ENCODE measurements around the gene CCSER1. TPM values are rescaled to one million over a fixed set of nuclear protein-coding genes. Genes with fewer than 3 reads are reported as not detected.

Gene CCSER1
- total and polyA plus RNA-seq, 9 donors, result 0.21 to 8.3 (median 3.2) TPM

DNA sequence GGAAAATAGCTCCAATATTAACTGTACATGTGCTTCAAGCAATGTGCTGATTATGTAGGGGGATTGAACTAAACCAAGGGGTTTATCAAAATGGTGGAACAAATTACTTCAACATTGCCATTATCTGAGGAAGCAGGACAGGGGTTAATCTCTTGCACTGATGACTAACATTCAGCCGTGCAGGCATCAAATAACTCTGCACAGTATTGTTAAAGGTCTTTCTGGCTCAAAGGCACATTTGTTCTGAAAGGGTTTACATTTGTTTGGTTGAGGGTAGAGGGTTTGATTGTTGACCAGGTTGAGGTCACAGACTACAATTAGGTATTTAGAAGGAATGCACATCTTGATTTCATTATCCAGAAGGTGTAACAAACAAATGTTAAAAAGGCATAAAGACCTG lies 32.2 kb upstream of the CCSER1 start:
- intact Hi-C loops (cut with DNase I), result no loop called here
- Histone ChIP-seq H3K27ac (no peak overlapping the region), H3K36me3 (no peaks in the 10 kb centered on the region), H3K4me1 (ENCODE audit: insufficient read depth) (no peaks in the 10 kb centered on the region), H3K4me3 (no peak overlapping the region), H3K27me3 (no peaks in the 10 kb centered on the region), H3K9me3 (no peaks in the 10 kb centered on the region)
- no peak for TF ChIP-seq EP300 (IDR thresholded peaks at IDR 0.05)
- no peak for TF ChIP-seq POLR2A (IDR thresholded peaks at IDR 0.05)
- TF ChIP-seq CTCF (IDR thresholded peaks at IDR 0.05), result no peak
- no peak for DNase-seq
- WGBS, 3 donors, result 9 to 10% (median 10%) methylated on average over 1 of the region's 1 CpG

DNA sequence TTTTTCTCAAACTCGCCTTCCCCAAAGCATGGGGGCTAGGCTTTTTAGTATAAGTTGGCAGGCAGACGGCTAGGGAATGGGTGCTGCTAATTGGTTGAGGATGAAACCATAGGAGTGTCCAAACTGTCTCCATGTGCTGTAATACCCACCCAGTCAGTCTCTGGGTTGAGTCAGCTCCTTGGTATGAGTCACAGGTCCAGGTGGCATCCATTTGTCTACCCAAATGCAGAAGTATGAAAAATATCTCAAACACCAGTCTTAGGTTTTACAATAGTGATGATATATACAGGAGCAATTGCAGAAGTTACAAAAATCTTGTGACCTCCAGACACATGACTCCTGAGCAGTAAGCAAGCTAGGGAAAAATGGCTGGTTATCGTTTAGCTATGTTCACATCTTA lies 27.4 kb upstream of the CCSER1 start:
- H3K27ac ChIP-seq, result no peak overlapping the region
- H3K4me1 ChIP-seq (ENCODE audit: insufficient read depth), result no peaks in the 10 kb centered on the region
- no peaks in the 10 kb centered on the region for H3K27me3 ChIP-seq
- no peak overlapping the region for H3K4me3 ChIP-seq
- DNase-seq, result no peak
- no peaks in the 10 kb centered on the region for H3K36me3 ChIP-seq
- intact Hi-C loops (cut with DNase I), result no loop called here
- WGBS, 3 donors, result 83 to 88% (median 84%) methylated on average over 3 of the region's 3 CpGs
- TF ChIP-seq POLR2A (IDR thresholded peaks at IDR 0.05), result no peak
- TF ChIP-seq EP300 (IDR thresholded peaks at IDR 0.05), result no peak
- TF ChIP-seq CTCF (IDR thresholded peaks at IDR 0.05), result no peak
- H3K9me3 ChIP-seq, result no peaks in the 10 kb centered on the region

DNA sequence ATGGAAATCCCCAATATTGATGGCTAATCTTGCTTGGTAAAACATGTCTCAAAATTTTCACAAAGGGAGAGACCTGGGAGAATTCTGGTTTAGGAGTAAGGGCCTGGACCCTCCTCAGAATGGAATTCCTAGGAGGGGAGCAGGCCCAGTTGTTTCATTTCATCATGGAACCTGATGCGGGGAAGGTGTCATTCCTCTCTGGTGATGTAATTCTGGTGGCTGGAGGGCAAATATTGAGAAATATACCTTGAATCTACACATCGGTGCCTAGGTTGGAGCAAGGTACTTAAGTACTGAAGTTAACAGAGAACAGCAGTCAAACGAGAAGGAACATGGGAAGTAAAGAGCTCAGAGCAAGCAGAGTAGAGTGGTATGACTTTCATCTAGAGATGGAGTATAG lies 23.2 kb upstream of the CCSER1 start:
- 82 to 90% (median 89%) methylated on average over 3 of the region's 3 CpGs for WGBS, 3 donors
- TF ChIP-seq CTCF (IDR thresholded peaks at IDR 0.05), result no peak
- TF ChIP-seq POLR2A (IDR thresholded peaks at IDR 0.05), result no peak
- no peak for TF ChIP-seq EP300 (IDR thresholded peaks at IDR 0.05)
- Histone ChIP-seq H3K9me3 (no peaks in the 10 kb centered on the region), H3K4me3 (no peak overlapping the region), H3K4me1 (ENCODE audit: insufficient read depth) (no peaks in the 10 kb centered on the region), H3K36me3 (no peaks in the 10 kb centered on the region), H3K27ac (no peak overlapping the region), H3K27me3 (no peaks in the 10 kb centered on the region)
- no peak for DNase-seq
- intact Hi-C loops (cut with DNase I), result no loop called here

DNA sequence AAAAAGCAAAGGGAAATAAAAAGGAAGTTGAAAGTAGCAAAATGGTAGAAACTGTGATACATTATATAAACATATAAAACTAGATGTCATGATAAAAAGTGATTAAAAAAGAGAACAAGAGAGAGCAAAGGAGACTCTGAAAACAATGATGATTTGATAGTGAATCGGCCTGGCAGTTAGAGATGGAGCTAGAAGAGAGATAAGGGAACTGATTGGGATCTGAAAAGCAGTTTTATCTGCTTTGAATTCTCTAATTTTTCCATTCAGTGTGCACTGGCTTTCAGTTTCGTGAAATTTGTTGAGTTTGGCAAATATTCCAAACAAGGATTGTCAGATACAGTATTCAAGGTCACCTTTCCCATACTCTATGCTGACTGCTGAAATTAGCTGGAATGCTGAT lies 21.9 kb upstream of the CCSER1 start:
- DNase-seq, result no peak

More for the DNA sequence above, 21.9 kb upstream of the CCSER1 start:
- Histone ChIP-seq H3K27ac (no peak overlapping the region), H3K9me3 (no peaks in the 10 kb centered on the region), H3K4me3 (no peak overlapping the region), H3K4me1 (ENCODE audit: insufficient read depth) (no peaks in the 10 kb centered on the region), H3K36me3 (no peaks in the 10 kb centered on the region), H3K27me3 (no peaks in the 10 kb centered on the region)
- 6 to 31% (median 7%) methylated on average over 2 of the region's 2 CpGs for whole genome bisulfite sequencing, 3 donors
- TF ChIP-seq EP300 (IDR thresholded peaks at IDR 0.05) (no peak), CTCF (IDR thresholded peaks at IDR 0.05) (no peak), POLR2A (IDR thresholded peaks at IDR 0.05) (no peak)
- intact Hi-C loops (cut with DNase I), result no loop called here
